ENCODE data around the gene BACH1.

- TF ChIP-seq CTCF (conservative IDR thresholded peaks at IDR 0.05; ENCODE audit: low read length) (no peak), EZH2phosphoT487 (IDR thresholded peaks at IDR 0.05; ENCODE audit: borderline replicate concordance, low read depth, low read length) (no peak)
Measured at GRCh38 chr21:29351691-29352090, 53.0 kb downstream of the BACH1 start.

Data from OCI-LY7 (cell line).